Esophagus squamous epithelium (tissue), 4 donors: ENCODE results near the gene PTMS.

ENCODE experiments used
- CTCF ChIP-seq, 6 experiments: fragments of 450-650 bp in 4 of 6; fragments of 200-600 bp in 2 of 6; sonication (generic) in 2 of 6; IDR thresholded peaks; one replicate each; pipeline ENCODE4 v1.5.1; 2016 to 2019; ENCODE audit warnings: antibody characterized with exemption in 6 of 6, mild to moderate bottlenecking in 4 of 6, moderate library complexity in 4 of 6
- POLR2A ChIP-seq, 4 donors: fragments of 450-650 bp; IDR thresholded peaks; one replicate each; pipeline ENCODE4 v1.6.1; 2017; ENCODE audit warnings: antibody characterized with exemption in 4 of 4, mild to moderate bottlenecking in 4 of 4, moderate library complexity in 3 of 4

GRCh38 chr12:6768437-6768914 lies 2.3 kb downstream of the PTMS start:
- TF ChIP-seq CTCF (IDR thresholded peaks at IDR 0.05) (no peak), POLR2A (IDR thresholded peaks at IDR 0.05) (no peak)
